Measurements from ENCODE around the gene MYMK. TPM values are rescaled to one million over a fixed set of nuclear protein-coding genes. Genes with fewer than 3 reads are reported as not detected.

MYMK gene
- total RNA-seq, 1 donor from 2014 or later = not detected

DNA sequence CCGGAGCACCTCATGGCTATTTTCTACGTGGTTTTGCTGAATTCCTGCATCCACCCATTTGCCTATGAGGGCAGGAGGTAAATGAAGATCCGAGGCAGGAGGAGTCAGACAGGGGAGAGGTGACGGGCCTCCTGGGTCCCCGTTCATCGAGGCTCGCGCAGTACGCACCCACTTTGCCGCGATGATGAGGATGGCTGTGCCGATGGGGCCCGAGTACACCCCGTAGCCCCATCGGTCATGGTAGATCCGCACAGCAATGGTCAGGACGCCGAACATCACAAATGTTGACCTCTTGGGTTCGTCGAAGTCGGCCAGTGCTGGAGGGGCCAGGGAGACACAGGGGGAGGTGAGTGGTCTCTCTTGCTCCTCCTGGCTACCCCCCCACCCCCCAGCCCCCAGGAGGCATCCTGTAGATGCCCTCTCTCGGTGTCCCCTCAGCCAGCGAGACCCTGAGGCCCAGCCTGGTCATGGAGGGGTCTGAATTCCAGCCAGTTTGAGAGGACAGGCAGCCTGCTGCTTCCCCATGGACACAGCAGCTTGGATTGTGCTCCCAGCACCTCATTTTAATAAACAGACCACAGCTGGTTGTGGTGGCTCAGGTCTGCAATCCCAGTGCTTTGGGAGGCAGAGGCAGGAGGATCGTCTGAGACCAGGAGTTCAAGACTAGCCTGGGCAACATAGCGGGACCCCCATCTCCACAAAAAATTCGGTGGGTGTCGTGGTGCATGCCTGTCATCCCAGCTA is 5.9 kb downstream of the MYMK start:
- Histone ChIP-seq H3K4me3 (ENCODE audit: low read depth, low read length) (no peak overlapping the region), H3K27me3 (ENCODE audit: control insufficient read depth, insufficient read depth, low read length) (peaks cover 45% of the 10 kb centered on the region), H3K36me3 (ENCODE audit: control insufficient read depth, insufficient read depth, low read length) (no peaks in the 10 kb centered on the region)
- TF ChIP-seq, protein P1, sequence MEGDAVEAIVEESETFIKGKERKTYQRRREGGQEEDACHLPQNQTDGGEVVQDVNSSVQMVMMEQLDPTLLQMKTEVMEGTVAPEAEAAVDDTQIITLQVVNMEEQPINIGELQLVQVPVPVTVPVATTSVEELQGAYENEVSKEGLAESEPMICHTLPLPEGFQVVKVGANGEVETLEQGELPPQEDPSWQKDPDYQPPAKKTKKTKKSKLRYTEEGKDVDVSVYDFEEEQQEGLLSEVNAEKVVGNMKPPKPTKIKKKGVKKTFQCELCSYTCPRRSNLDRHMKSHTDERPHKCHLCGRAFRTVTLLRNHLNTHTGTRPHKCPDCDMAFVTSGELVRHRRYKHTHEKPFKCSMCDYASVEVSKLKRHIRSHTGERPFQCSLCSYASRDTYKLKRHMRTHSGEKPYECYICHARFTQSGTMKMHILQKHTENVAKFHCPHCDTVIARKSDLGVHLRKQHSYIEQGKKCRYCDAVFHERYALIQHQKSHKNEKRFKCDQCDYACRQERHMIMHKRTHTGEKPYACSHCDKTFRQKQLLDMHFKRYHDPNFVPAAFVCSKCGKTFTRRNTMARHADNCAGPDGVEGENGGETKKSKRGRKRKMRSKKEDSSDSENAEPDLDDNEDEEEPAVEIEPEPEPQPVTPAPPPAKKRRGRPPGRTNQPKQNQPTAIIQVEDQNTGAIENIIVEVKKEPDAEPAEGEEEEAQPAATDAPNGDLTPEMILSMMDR (IDR thresholded peaks at IDR 0.05; ENCODE audit: insufficient read depth, low read length, poor library complexity, severe bottlenecking) = no peak
- DNase-seq (ENCODE audit: low read depth) = no peak

GRCh38 chr9:133518200-133518599 is 6.6 kb downstream of the MYMK start:
- TF ChIP-seq, protein P1 (IDR thresholded peaks at IDR 0.05; ENCODE audit: insufficient read depth, low read length, poor library complexity, severe bottlenecking) = no peak
- DNase-seq (ENCODE audit: low read depth) = no peak
- Histone ChIP-seq H3K4me3 (ENCODE audit: low read depth, low read length) (no peak overlapping the region), H3K36me3 (ENCODE audit: control insufficient read depth, insufficient read depth, low read length) (no peaks in the 10 kb centered on the region), H3K27me3 (ENCODE audit: control insufficient read depth, insufficient read depth, low read length) (peaks cover 49% of the 10 kb centered on the region)

GRCh38 chr9:133517711-133518110 is 7.0 kb downstream of the MYMK start:
- TF ChIP-seq, protein P1 (IDR thresholded peaks at IDR 0.05; ENCODE audit: insufficient read depth, low read length, poor library complexity, severe bottlenecking) = no peak
- Histone ChIP-seq H3K36me3 (ENCODE audit: control insufficient read depth, insufficient read depth, low read length) (no peaks in the 10 kb centered on the region), H3K27me3 (ENCODE audit: control insufficient read depth, insufficient read depth, low read length) (peaks cover 51% of the 10 kb centered on the region), H3K4me3 (ENCODE audit: low read depth, low read length) (no peak overlapping the region)
- no peak for DNase-seq (ENCODE audit: low read depth)

DNA sequence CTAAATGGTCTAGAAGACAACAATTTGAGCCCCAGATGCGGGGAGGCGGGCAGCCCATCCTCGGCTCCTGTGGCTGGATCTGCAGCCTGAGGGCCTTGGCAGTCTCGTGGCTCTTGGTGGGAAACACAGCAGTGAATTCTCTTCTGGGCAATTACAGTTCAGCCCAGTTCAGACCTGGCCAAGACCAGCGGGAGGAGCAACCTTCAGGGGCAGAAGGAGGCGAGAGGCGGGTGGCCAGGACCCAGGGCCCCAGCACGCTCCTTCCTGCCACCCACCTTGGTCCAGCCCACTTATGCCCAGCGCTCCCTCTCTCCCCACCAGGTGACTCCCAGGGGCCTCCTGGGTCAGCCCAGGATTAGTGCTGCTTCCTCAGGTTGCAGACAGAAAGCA is 7.8 kb downstream of the MYMK start:
- no peak for DNase-seq (ENCODE audit: low read depth)
- TF ChIP-seq, protein P1 (IDR thresholded peaks at IDR 0.05; ENCODE audit: insufficient read depth, low read length, poor library complexity, severe bottlenecking) = no peak
- Histone ChIP-seq H3K4me3 (ENCODE audit: low read depth, low read length) (no peak overlapping the region), H3K27me3 (ENCODE audit: control insufficient read depth, insufficient read depth, low read length) (peaks cover 46% of the 10 kb centered on the region), H3K36me3 (ENCODE audit: control insufficient read depth, insufficient read depth, low read length) (no peaks in the 10 kb centered on the region)

- Histone ChIP-seq H3K4me3 (ENCODE audit: low read depth, low read length) (no peak overlapping the region), H3K27me3 (ENCODE audit: control insufficient read depth, insufficient read depth, low read length) (peaks cover 43% of the 10 kb centered on the region), H3K36me3 (ENCODE audit: control insufficient read depth, insufficient read depth, low read length) (no peaks in the 10 kb centered on the region)
- DNase-seq (ENCODE audit: low read depth) = no peak
- TF ChIP-seq, protein P1 (IDR thresholded peaks at IDR 0.05; ENCODE audit: insufficient read depth, low read length, poor library complexity, severe bottlenecking) = no peak
Observed at GRCh38 chr9:133516256-133516960, 8.4 kb downstream of the MYMK start.
